ENCODE results near the gene SLC16A2. TPM values are rescaled to one million over a fixed set of nuclear protein-coding genes. Genes with fewer than 3 reads are reported as not detected.

The SLC16A2 gene
- total RNA-seq, 2 experiments from 2014 or later: 1.4 TPM

GRCh38 chrX:74534569-74535038 lies 113.3 kb downstream of the SLC16A2 start:
- ChIA-PET CTCF (interaction anchor here (1.3 to 1.6 kb wide), 2 partner anchors 36 to 42 kb away, joined by 3 to 6 read pairs; no protein-coding TSS in a partner anchor), POLR2A (interaction anchor here (1.6 kb wide), 1 partner anchor 80 kb away, joined by 6 read pairs; the partner anchor contains the start of gene RLIM)

- ChIA-PET POLR2A (interaction anchor here (1.6 kb wide), 1 partner anchor 80 kb away, joined by 6 read pairs; the partner anchor contains the start of gene RLIM), CTCF (interaction anchor here (1.3 to 1.6 kb wide), 2 partner anchors 37 to 42 kb away, joined by 3 to 6 read pairs; no protein-coding TSS in a partner anchor)
Observed at GRCh38 chrX:74535086-74535407, 113.8 kb downstream of the SLC16A2 start.

- ChIA-PET CTCF (interaction anchor here (0.5 to 1.6 kb wide), 3 partner anchors 37 to 506 kb away, joined by 3 to 6 read pairs (median 3); no protein-coding TSS in a partner anchor), POLR2A (interaction anchor here (1.6 kb wide), 1 partner anchor 79 kb away, joined by 6 read pairs; the partner anchor contains the start of gene RLIM)
Observed at GRCh38 chrX:74535408-74536151, 114.3 kb downstream of the SLC16A2 start.

GRCh38 chrX:74536152-74536831 lies 115.0 kb downstream of the SLC16A2 start:
- CTCF ChIA-PET: interaction anchor here (1.6 kb wide), 1 partner anchor 44 kb away, joined by 6 read pairs; no protein-coding TSS in a partner anchor
- POLR2A ChIA-PET: no interaction called here

GRCh38 chrX:74536832-74537371 lies 115.6 kb downstream of the SLC16A2 start:
- CTCF ChIA-PET: no interaction called here
- POLR2A ChIA-PET: no interaction called here

- ChIA-PET POLR2A (no interaction called here), CTCF (interaction anchor here (0.8 kb wide), 1 partner anchor 196 kb away, joined by 3 read pairs; no protein-coding TSS in a partner anchor)
Observed at GRCh38 chrX:74540635-74541249, 119.4 kb downstream of the SLC16A2 start.

GRCh38 chrX:74545880-74546523 lies 124.7 kb downstream of the SLC16A2 start:
- ChIA-PET POLR2A (no interaction called here), CTCF (interaction anchor here (1.2 kb wide), 1 partner anchor 53 kb away, joined by 3 read pairs; no protein-coding TSS in a partner anchor)

GRCh38 chrX:74546984-74547383 lies 125.7 kb downstream of the SLC16A2 start:
- ChIA-PET POLR2A (no interaction called here), CTCF (interaction anchor here (1.2 kb wide), 1 partner anchor 54 kb away, joined by 3 read pairs; no protein-coding TSS in a partner anchor)

GRCh38 chrX:74550295-74550802 lies 129.1 kb downstream of the SLC16A2 start:
- ChIA-PET CTCF (interaction anchor here (1.0 to 1.1 kb wide), 2 partner anchors 12 to 165 kb away, joined by 3 read pairs; no protein-coding TSS in a partner anchor), POLR2A (no interaction called here)

- POLR2A ChIA-PET: no interaction called here
Observed at GRCh38 chrX:74551934-74552333, 130.6 kb downstream of the SLC16A2 start.

GRCh38 chrX:74557378-74557777 lies 136.1 kb downstream of the SLC16A2 start:
- CTCF ChIA-PET: no interaction called here
- POLR2A ChIA-PET: no interaction called here

More at GRCh38 chrX:74551934-74552333, 130.6 kb downstream of the SLC16A2 start:
- CTCF ChIA-PET: no interaction called here

GRCh38 chrX:74578137-74578536 lies 156.8 kb downstream of the SLC16A2 start:
- POLR2A ChIA-PET: no interaction called here
- CTCF ChIA-PET: interaction anchor here (0.5 kb wide), 1 partner anchor 30 kb away, joined by 3 read pairs; no protein-coding TSS in a partner anchor

- POLR2A ChIA-PET: no interaction called here
Observed at GRCh38 chrX:74579597-74580198, 158.4 kb downstream of the SLC16A2 start.

More at GRCh38 chrX:74579597-74580198, 158.4 kb downstream of the SLC16A2 start:
- CTCF ChIA-PET: no interaction called here

Other genes starting within 250 kb of the SLC16A2 start
- gene ZCCHC13, start 117.3 kb upstream of the SLC16A2 start, total RNA-seq: not detected
- gene RLIM, start 193.1 kb downstream of the SLC16A2 start, total RNA-seq: 10 to 100 TPM; 34.8 to 35.7 TPM